CD14-positive monocyte (primary cell): ENCODE data around the gene OPA1. TPM values are rescaled to one million over a fixed set of nuclear protein-coding genes. Genes with fewer than 3 reads are reported as not detected.

Experiments
- DNase-seq, 3 donors: peaks; one replicate each; pipeline ENCODE4 v3.0.0-alpha.2; 2011 to 2022
- H2AFZ ChIP-seq: 2 replicates; pipeline ENCODE4 v1.6.0; 2012; ENCODE audit warnings: mild to moderate bottlenecking, low read depth, low read length, inconsistent platforms; ENCODE audit not compliant: insufficient read depth, poor library complexity, severe bottlenecking
- H3K27ac ChIP-seq, 2 donors: 1 replicate in 1 of 2; 2 replicates in 1 of 2; pipeline ENCODE4 v1.5.1; 2012 to 2013; ENCODE audit warnings: low read length in 2 of 2, control low read depth in 1 of 2, inconsistent platforms in 1 of 2, low read depth in 1 of 2, mild to moderate bottlenecking in 1 of 2
- H3K27me3 ChIP-seq, 2 donors: one replicate each; pipeline versions ENCODE4 v1.6.0 to v1.6.1; 2011 to 2013; ENCODE audit warnings: low read length in 2 of 2; ENCODE audit not compliant: control insufficient read depth in 2 of 2, insufficient read depth in 2 of 2
- H3K36me3 ChIP-seq, 2 donors: replicated peaks in 1 of 2; 1 replicate in 1 of 2; 2 replicates in 1 of 2; pipeline versions ENCODE4 v1.5.1 to v1.6.1; 2012 to 2013; ENCODE audit warnings: low read length in 2 of 2, control low read depth in 1 of 2, inconsistent platforms in 1 of 2, mild to moderate bottlenecking in 1 of 2; ENCODE audit not compliant: insufficient read depth in 2 of 2, control insufficient read depth in 1 of 2
- H3K4me1 ChIP-seq, 2 donors: 1 replicate in 1 of 2; 2 replicates in 1 of 2; pipeline versions ENCODE4 v1.5.1 to v1.6.1; 2012 to 2013; ENCODE audit warnings: low read length in 2 of 2, control low read depth in 1 of 2, inconsistent platforms in 1 of 2, mild to moderate bottlenecking in 1 of 2, moderate library complexity in 1 of 2; ENCODE audit not compliant: insufficient read depth in 2 of 2, control insufficient read depth in 1 of 2
- H3K4me2 ChIP-seq: replicated peaks from 2 replicates; pipeline ENCODE3; 2012; ENCODE audit warnings: low read length, moderate library complexity, mild to moderate bottlenecking; ENCODE audit not compliant: poor library complexity, severe bottlenecking; ENCODE audit errors: extremely low read depth
- H3K4me3 ChIP-seq, 3 experiments: fragments of 200-600 bp in 1 of 3; sonication (generic) in 1 of 3; replicated peaks in 1 of 3; 1 replicate in 2 of 3; 2 replicates in 1 of 3; pipeline ENCODE4 v1.5.1; 2011 to 2013; ENCODE audit warnings: low read length in 3 of 3, mild to moderate bottlenecking in 3 of 3, control low read depth in 2 of 3, low read depth in 2 of 3, inconsistent platforms in 1 of 3, moderate library complexity in 1 of 3
- H3K79me2 ChIP-seq: 2 replicates; pipeline ENCODE4 v1.6.0; 2012; ENCODE audit warnings: mild to moderate bottlenecking, control low read depth, inconsistent platforms, low read length, moderate library complexity; ENCODE audit not compliant: insufficient read depth
- H3K9ac ChIP-seq: 2 replicates; pipeline ENCODE4 v1.6.0; 2017; ENCODE audit warnings: low read length, mild to moderate bottlenecking; ENCODE audit not compliant: insufficient read depth, poor library complexity, severe bottlenecking
- H3K9me3 ChIP-seq, 2 donors: replicated peaks in 1 of 2; 1 replicate in 1 of 2; 2 replicates in 1 of 2; pipeline versions ENCODE4 v1.5.1 to v1.6.1; 2012 to 2013; ENCODE audit warnings: low read length in 2 of 2, control low read depth in 1 of 2; ENCODE audit not compliant: control insufficient read depth in 1 of 2, insufficient read depth in 1 of 2
- H4K20me1 ChIP-seq: 2 replicates; pipeline ENCODE4 v1.6.0; 2012; ENCODE audit warnings: mild to moderate bottlenecking, low read length, control low read depth, moderate library complexity; ENCODE audit not compliant: insufficient read depth
- H3K27ac Mint-ChIP-seq, 7 donors: one replicate each; pipeline ENCODE4 v1.8.0; 2020; ENCODE audit warnings: mild to moderate bottlenecking in 7 of 7, mixed read lengths in 7 of 7, moderate library complexity in 6 of 7, inconsistent platforms in 2 of 7
- H3K27me3 Mint-ChIP-seq, 3 donors: one replicate each; pipeline ENCODE4 v1.8.0; 2021 to 2022; ENCODE audit warnings: low read depth in 3 of 3, mild to moderate bottlenecking in 3 of 3, mixed read lengths in 3 of 3, moderate library complexity in 3 of 3, inconsistent platforms in 1 of 3
- H3K36me3 Mint-ChIP-seq, 2 donors: one replicate each; pipeline ENCODE4 v1.8.0; 2020; ENCODE audit warnings: mixed read lengths in 2 of 2, inconsistent platforms in 1 of 2, mild to moderate bottlenecking in 1 of 2
- H3K4me1 Mint-ChIP-seq: one replicate; pipeline ENCODE4 v1.8.0; 2020; ENCODE audit warnings: mild to moderate bottlenecking, mixed read lengths
- H3K4me3 Mint-ChIP-seq, 2 donors: one replicate each; pipeline ENCODE4 v1.8.0; 2020; ENCODE audit warnings: mild to moderate bottlenecking in 2 of 2, mixed read lengths in 2 of 2, moderate library complexity in 1 of 2
- H3K9me3 Mint-ChIP-seq, 7 donors: one replicate each; pipeline ENCODE4 v1.8.0; 2020 to 2022; ENCODE audit warnings: mixed read lengths in 7 of 7, mild to moderate bottlenecking in 6 of 7, moderate library complexity in 6 of 7, inconsistent platforms in 2 of 7
- WGBS: methylation state at CpG from one replicate; pipeline ENCODE4 v1.1.5; 2013; ENCODE audit warnings: missing lambda C conversion rate; ENCODE audit not compliant: insufficient coverage; 5-methylcytosine and 5-hydroxymethylcytosine counted together
- intact Hi-C, 2 donors: fragments of 100-400 bp; cut with micrococcal nuclease; formaldehyde crosslinking; loops; one replicate each; pipeline versions ENCODE4 v1.15.0 to v1.15.1; 2023
- polyA plus RNA-seq, 3 donors: library from polyadenylated mRNA; depleted of rRNA in 1 of 3; unstranded in 2 of 3; stranded (reverse) in 1 of 3; fragments of 300-500 nt in 2 of 3; fragments of >200 nt in 1 of 3; fragmentation: Illumina TruSeq in 2 of 3; gene quantifications; 1 replicate in 2 of 3; 2 replicates in 1 of 3; pipeline ENCODE4 v1.2.3, GENCODE V29; 2012 to 2021
- TF ChIP-seq, protein P1 (sequence below): fragments of 200-600 bp; IDR thresholded peaks from one replicate; pipeline ENCODE4 v1.8.0; 2022; ENCODE audit warnings: antibody characterized with exemption, mild to moderate bottlenecking

OPA1 gene
- polyA plus RNA-seq, 3 donors, result 15.4 to 26.5 (median 18.1) TPM

DNA sequence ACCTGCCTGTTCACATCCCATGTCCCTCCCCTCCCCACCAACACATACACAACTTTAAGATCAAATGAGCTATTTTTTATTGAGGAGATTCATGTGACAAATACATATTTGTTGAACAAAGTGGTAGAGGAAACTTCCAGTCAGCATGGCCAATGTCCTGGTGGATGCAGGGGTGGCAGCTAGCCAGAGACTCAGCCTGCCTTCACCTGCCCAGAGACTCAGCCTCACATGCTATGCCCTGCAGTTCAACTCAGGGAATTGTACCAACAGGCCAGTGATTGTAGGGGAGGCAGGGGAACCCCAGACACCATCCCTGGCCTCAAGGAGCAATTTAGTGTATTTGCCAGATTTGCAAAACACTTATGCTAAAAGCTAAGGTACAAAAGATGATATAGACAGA, 136.6 kb downstream of the OPA1 start:
- no peaks in the 10 kb centered on the region for H3K36me3 Mint-ChIP-seq
- Histone ChIP-seq H2AFZ (no peak overlapping the region), H3K27ac (no peak overlapping the region), H3K79me2 (no peaks in the 10 kb centered on the region), H3K27me3 (no peaks in the 10 kb centered on the region), H3K4me3 (no peak overlapping the region), H3K36me3 (no peaks in the 10 kb centered on the region), H3K4me1 (no peaks in the 10 kb centered on the region), H3K9me3 (no peaks in the 10 kb centered on the region), H4K20me1 (no peaks in the 10 kb centered on the region), H3K9ac (no peak overlapping the region), H3K4me2 (no peak overlapping the region)
- DNase-seq, result no peak
- TF ChIP-seq, protein P1, sequence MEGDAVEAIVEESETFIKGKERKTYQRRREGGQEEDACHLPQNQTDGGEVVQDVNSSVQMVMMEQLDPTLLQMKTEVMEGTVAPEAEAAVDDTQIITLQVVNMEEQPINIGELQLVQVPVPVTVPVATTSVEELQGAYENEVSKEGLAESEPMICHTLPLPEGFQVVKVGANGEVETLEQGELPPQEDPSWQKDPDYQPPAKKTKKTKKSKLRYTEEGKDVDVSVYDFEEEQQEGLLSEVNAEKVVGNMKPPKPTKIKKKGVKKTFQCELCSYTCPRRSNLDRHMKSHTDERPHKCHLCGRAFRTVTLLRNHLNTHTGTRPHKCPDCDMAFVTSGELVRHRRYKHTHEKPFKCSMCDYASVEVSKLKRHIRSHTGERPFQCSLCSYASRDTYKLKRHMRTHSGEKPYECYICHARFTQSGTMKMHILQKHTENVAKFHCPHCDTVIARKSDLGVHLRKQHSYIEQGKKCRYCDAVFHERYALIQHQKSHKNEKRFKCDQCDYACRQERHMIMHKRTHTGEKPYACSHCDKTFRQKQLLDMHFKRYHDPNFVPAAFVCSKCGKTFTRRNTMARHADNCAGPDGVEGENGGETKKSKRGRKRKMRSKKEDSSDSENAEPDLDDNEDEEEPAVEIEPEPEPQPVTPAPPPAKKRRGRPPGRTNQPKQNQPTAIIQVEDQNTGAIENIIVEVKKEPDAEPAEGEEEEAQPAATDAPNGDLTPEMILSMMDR, result no peak
- H3K9me3 Mint-ChIP-seq, result no peaks in the 10 kb centered on the region
- peaks cover 0 to 2% (median 0%) of the 10 kb centered on the region in 3 donors for H3K27me3 Mint-ChIP-seq
- no peak overlapping the region for H3K4me3 Mint-ChIP-seq
- intact Hi-C loops, result no loop called here
- H3K27ac Mint-ChIP-seq, result no peak overlapping the region
- H3K4me1 Mint-ChIP-seq, result no peaks in the 10 kb centered on the region

DNA sequence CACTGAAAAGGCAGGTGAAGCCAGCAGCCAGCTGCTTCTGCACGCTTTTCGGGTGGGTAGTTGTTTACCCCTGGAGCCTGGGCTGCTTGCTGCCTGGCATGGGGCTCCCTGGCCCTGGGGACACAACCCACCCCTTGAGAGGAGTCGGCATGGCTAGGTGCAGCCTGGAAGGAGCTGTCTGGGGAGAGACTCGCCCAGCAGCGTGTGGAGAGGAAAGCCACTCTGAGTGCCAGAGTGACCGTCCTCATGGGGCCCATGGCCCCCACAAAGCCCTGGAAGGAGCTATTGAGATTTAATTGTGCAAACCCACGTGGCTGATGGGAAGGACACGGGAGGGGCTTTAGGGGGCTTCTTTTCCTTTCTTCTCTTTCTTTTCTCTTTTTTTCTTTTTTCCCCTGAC, 137.5 kb downstream of the OPA1 start:
- intact Hi-C loops, result no loop called here
- WGBS, result 100% methylated on average over 2 of the region's 8 CpGs
- H3K36me3 Mint-ChIP-seq, result no peaks in the 10 kb centered on the region

More for the DNA sequence above, 137.5 kb downstream of the OPA1 start:
- Histone ChIP-seq H3K9me3 (no peaks in the 10 kb centered on the region), H3K4me3 (no peak overlapping the region), H3K4me2 (no peak overlapping the region), H3K9ac (no peak overlapping the region), H3K36me3 (no peaks in the 10 kb centered on the region), H3K27me3 (no peaks in the 10 kb centered on the region), H3K79me2 (no peaks in the 10 kb centered on the region), H4K20me1 (no peaks in the 10 kb centered on the region), H3K27ac (no peak overlapping the region), H3K4me1 (no peaks in the 10 kb centered on the region), H2AFZ (no peak overlapping the region)
- H3K4me1 Mint-ChIP-seq, result no peaks in the 10 kb centered on the region
- peaks cover 0 to 2% (median 0%) of the 10 kb centered on the region in 3 donors for H3K27me3 Mint-ChIP-seq
- no peaks in the 10 kb centered on the region for H3K9me3 Mint-ChIP-seq
- DNase-seq, result no peak
- no peak overlapping the region for H3K4me3 Mint-ChIP-seq
- TF ChIP-seq, protein P1, result no peak
- no peak overlapping the region for H3K27ac Mint-ChIP-seq
